HepG2 (cell line): ENCODE results near the gene IL21R. TPM values are rescaled to one million over a fixed set of nuclear protein-coding genes. Genes with fewer than 3 reads are reported as not detected.

Source experiments
- ATAC-seq: fragments of 200-7000 bp; cut with Tn5 transposase; 3 replicates; pipeline ENCODE4 v1.9.1; 2020; ENCODE audit warnings: mild to moderate bottlenecking, moderate library complexity
- BruUV-seq: library from RNA; stranded (reverse); fragments of 400-500 nt; replicated peaks from 2 replicates; lab custom pipeline; 2021; lab: Mats Ljungman, UMichigan
- CTCF ChIA-PET: fragments of 300-600 bp; formaldehyde crosslinking; extraction: SDS; loops from one replicate; lab custom pipeline; 2021; ENCODE audit warnings: low total read pairs, inconsistent platforms, low intra/inter-chr PET ratio; lab: Yijun Ruan, JAX
- POLR2A ChIA-PET: fragments of 350-600 bp; sonication (Branson Sonifier 250); formaldehyde crosslinking; loops from one replicate; lab custom pipeline; 2020; ENCODE audit warnings: antibody characterized with exemption, inconsistent platforms; lab: Yijun Ruan, JAX
- DNase-seq: peaks from one replicate; pipeline ENCODE4 v3.0.0-alpha.2; 2015; ENCODE audit warnings: low spot score
- FAIRE-seq: peaks from 3 replicates; lab custom pipeline; 2011; peaks lifted over from hg19 to GRCh38; lab: Jason Lieb, UNC
- H2AFZ ChIP-seq: one replicate; pipeline ENCODE4 v1.6.1; 2011; ENCODE audit warnings: low read length, inconsistent platforms
- H3K27ac ChIP-seq: fragments of 300-600 bp; 3 replicates; pipeline ENCODE4 v1.8.0; 2011; ENCODE audit warnings: mixed run types, mild to moderate bottlenecking, mixed read lengths, low read length, inconsistent platforms; ENCODE audit not compliant: insufficient read depth; ENCODE audit errors: extremely low read length
- H3K27me3 ChIP-seq, 2 experiments: fragments of 200-600 bp in 1 of 2; 2 replicates in 1 of 2; 3 replicates in 1 of 2; pipeline versions ENCODE4 v1.6.0 to v1.8.0; 2011; ENCODE audit warnings: low read length in 2 of 2, mild to moderate bottlenecking in 2 of 2, moderate library complexity in 2 of 2, inconsistent platforms in 1 of 2; ENCODE audit not compliant: insufficient read depth in 2 of 2, control insufficient read depth in 1 of 2
- H3K36me3 ChIP-seq, 2 experiments: fragments of 200-600 bp in 1 of 2; replicated peaks in 1 of 2; 2 replicates in 1 of 2; 3 replicates in 1 of 2; pipeline versions ENCODE4 v1.5.1 to v1.8.0; 2011; ENCODE audit warnings: low read length in 2 of 2, inconsistent platforms in 1 of 2; ENCODE audit not compliant: insufficient read depth in 2 of 2, control insufficient read depth in 1 of 2
- H3K4me1 ChIP-seq: 2 replicates; pipeline ENCODE4 v1.5.1; 2012; ENCODE audit warnings: low read length, inconsistent platforms; ENCODE audit not compliant: insufficient read depth
- H3K4me2 ChIP-seq: 2 replicates; pipeline ENCODE4 v1.6.0; 2011; ENCODE audit warnings: low read depth, low read length, inconsistent platforms
- H3K4me3 ChIP-seq, 3 experiments: fragments of 200-600 bp in 1 of 3; sonication (generic), shearing (Covaris generic) in 1 of 3; replicated peaks in 1 of 3; 2 replicates each; pipeline ENCODE4 v1.5.1; 2011 to 2016; ENCODE audit warnings: low read length in 3 of 3, inconsistent platforms in 2 of 3, low read depth in 2 of 3, mild to moderate bottlenecking in 2 of 3, control low read depth in 1 of 3, mixed read lengths in 1 of 3; ENCODE audit not compliant: insufficient read depth in 1 of 3
- H3K79me2 ChIP-seq: one replicate; pipeline ENCODE4 v1.6.1; 2011; ENCODE audit warnings: low read length, inconsistent platforms; ENCODE audit not compliant: insufficient read depth
- H3K9ac ChIP-seq: 2 replicates; pipeline ENCODE4 v1.6.0; 2011; ENCODE audit warnings: mild to moderate bottlenecking, low read depth, low read length, inconsistent platforms; ENCODE audit not compliant: insufficient read depth
- H3K9me3 ChIP-seq: 2 replicates; pipeline ENCODE4 v1.5.1; 2012; ENCODE audit warnings: mild to moderate bottlenecking, low read length
- H4K20me1 ChIP-seq: 2 replicates; pipeline ENCODE4 v1.6.0; 2011; ENCODE audit warnings: inconsistent platforms, mild to moderate bottlenecking, low read length, moderate library complexity; ENCODE audit not compliant: insufficient read depth
- NR2F1 ChIP-seq, 2 experiments: fragments of 450-650 bp in 1 of 2; formaldehyde crosslinking in 1 of 2; IDR thresholded peaks; 2 replicates each; pipeline versions ENCODE4 v1.5.0 to v1.6.1; 2016 to 2020; ENCODE audit warnings: mild to moderate bottlenecking in 1 of 2, missing compliant biosample characterization in 1 of 2, missing genetic modification reagents in 1 of 2, moderate library complexity in 1 of 2
- ZMYM3 ChIP-seq: sonication (generic); formaldehyde crosslinking; IDR thresholded peaks from 2 replicates; pipeline ENCODE4 v1.5.1; 2020; ENCODE audit warnings: mild to moderate bottlenecking, missing genetic modification reagents
- ZNF556 ChIP-seq: sonication (generic); formaldehyde crosslinking; IDR thresholded peaks from 2 replicates; pipeline ENCODE4 v1.4.0; 2020; ENCODE audit warnings: mild to moderate bottlenecking, missing genetic modification reagents, borderline replicate concordance
- ZNF768 ChIP-seq: sonication (generic); formaldehyde crosslinking; IDR thresholded peaks from 2 replicates; pipeline ENCODE4 v1.4.0; 2020; ENCODE audit warnings: missing genetic modification reagents
- WGBS: methylation state at CpG from one replicate; pipeline ENCODE4 v1.1.6; 2017; ENCODE audit warnings: low lambda C conversion rate; 5-methylcytosine and 5-hydroxymethylcytosine counted together
- in situ Hi-C: cut with HindIII; loops from 2 replicates; pipeline ENCODE4 v1.10.0; 2017; ENCODE audit warnings: low pct_unique_long_range_greater_than_20kb; ENCODE audit not compliant: extremely low pct_ligation_motif_present
- intact Hi-C: fragments of 100-400 bp; cut with micrococcal nuclease; formaldehyde crosslinking; loops from one replicate; pipeline ENCODE4 v1.10.0; 2022; ENCODE audit not compliant: unreplicated experiment
- polyA plus RNA-seq, 8 experiments: library from polyadenylated mRNA; depleted of rRNA in 3 of 8; stranded (reverse) in 7 of 8; unstranded in 1 of 8; fragments of >200 nt; fragmentation: Illumina TruSeq in 4 of 8; extraction: Trizol in 4 of 8; gene quantifications; 2 replicates each; pipeline versions ENCODE4 v1.2.1 to v1.2.3, GENCODE V29; 2011 to 2016; ENCODE audit warnings: low read depth in 4 of 8, missing spikeins in 1 of 8, mixed read lengths in 1 of 8; ENCODE audit not compliant: insufficient read depth in 1 of 8
- total RNA-seq, 5 experiments: library from RNA; depleted of rRNA; stranded (reverse); fragments of >200 nt; fragmentation: Illumina TruSeq; extraction: Trizol; gene quantifications; 2 replicates each; pipeline ENCODE4 v1.2.3, GENCODE V29; 2016; ENCODE audit warnings: low read depth in 1 of 5
- TF ChIP-seq, protein P1 (sequence below): sonication (generic); formaldehyde crosslinking; IDR thresholded peaks from 2 replicates; pipeline ENCODE4 v1.5.0; 2020; ENCODE audit warnings: mild to moderate bottlenecking, missing genetic modification reagents
- TF ChIP-seq, protein P2 (sequence below): IDR thresholded peaks from 2 replicates; pipeline ENCODE4 v1.6.1; 2012; ENCODE audit warnings: low read length, improper control_type of control experiment
- TF ChIP-seq, protein P3 (sequence below): sonication (generic); IDR thresholded peaks from 2 replicates; pipeline ENCODE4 v1.6.1; 2016; ENCODE audit warnings: low read depth, borderline replicate concordance

Gene IL21R
- total and polyA plus RNA-seq, 2 of the 13 experiments (the other 11 are each of a cell fraction or from before 2014, with no cell fraction given): 0.49 to 0.64 TPM

DNA sequence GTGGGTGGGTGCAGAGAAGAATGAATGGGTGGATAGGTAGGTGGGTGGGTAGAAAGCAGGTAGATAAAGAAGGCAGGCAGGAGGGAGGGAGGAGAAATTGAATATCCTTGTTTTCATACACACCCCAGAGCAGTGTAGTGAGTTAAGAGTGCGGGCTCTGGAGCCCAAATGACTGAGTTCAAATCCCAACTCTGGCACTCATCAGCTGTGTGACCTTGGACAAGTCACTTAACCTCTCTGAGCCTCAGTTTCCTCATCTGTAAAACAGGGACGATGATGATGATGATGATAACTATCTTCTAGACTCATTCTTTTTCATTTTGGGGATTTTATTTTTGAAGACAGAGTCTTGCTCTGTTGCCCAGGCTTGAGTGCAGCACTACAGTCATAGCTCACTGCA, 2.0 kb upstream of the IL21R start:
- intact Hi-C loops: no loop called here
- no peaks in the 10 kb centered on the region for H3K79me2 ChIP-seq
- FAIRE-seq: no peak
- no peak for TF ChIP-seq ZNF556 (CRISPR knock-in tag)
- TF ChIP-seq NR2F1 (CRISPR knock-in tag; IDR thresholded peaks at IDR 0.05): no peak
- TF ChIP-seq, protein P1, sequence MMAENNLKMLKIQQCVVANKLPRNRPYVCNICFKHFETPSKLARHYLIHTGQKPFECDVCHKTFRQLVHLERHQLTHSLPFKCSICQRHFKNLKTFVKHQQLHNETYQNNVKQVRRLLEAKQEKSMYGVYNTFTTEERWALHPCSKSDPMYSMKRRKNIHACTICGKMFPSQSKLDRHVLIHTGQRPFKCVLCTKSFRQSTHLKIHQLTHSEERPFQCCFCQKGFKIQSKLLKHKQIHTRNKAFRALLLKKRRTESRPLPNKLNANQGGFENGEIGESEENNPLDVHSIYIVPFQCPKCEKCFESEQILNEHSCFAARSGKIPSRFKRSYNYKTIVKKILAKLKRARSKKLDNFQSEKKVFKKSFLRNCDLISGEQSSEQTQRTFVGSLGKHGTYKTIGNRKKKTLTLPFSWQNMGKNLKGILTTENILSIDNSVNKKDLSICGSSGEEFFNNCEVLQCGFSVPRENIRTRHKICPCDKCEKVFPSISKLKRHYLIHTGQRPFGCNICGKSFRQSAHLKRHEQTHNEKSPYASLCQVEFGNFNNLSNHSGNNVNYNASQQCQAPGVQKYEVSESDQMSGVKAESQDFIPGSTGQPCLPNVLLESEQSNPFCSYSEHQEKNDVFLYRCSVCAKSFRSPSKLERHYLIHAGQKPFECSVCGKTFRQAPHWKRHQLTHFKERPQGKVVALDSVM (CRISPR knock-in tag): no peak
- peak; percentile 51; the same call in 1 of the 2 replicates for TF ChIP-seq ZNF768 (CRISPR knock-in tag)
- TF ChIP-seq, protein P2, sequence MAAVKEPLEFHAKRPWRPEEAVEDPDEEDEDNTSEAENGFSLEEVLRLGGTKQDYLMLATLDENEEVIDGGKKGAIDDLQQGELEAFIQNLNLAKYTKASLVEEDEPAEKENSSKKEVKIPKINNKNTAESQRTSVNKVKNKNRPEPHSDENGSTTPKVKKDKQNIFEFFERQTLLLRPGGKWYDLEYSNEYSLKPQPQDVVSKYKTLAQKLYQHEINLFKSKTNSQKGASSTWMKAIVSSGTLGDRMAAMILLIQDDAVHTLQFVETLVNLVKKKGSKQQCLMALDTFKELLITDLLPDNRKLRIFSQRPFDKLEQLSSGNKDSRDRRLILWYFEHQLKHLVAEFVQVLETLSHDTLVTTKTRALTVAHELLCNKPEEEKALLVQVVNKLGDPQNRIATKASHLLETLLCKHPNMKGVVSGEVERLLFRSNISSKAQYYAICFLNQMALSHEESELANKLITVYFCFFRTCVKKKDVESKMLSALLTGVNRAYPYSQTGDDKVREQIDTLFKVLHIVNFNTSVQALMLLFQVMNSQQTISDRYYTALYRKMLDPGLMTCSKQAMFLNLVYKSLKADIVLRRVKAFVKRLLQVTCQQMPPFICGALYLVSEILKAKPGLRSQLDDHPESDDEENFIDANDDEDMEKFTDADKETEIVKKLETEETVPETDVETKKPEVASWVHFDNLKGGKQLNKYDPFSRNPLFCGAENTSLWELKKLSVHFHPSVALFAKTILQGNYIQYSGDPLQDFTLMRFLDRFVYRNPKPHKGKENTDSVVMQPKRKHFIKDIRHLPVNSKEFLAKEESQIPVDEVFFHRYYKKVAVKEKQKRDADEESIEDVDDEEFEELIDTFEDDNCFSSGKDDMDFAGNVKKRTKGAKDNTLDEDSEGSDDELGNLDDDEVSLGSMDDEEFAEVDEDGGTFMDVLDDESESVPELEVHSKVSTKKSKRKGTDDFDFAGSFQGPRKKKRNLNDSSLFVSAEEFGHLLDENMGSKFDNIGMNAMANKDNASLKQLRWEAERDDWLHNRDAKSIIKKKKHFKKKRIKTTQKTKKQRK: no peak
- TF ChIP-seq, protein P3, sequence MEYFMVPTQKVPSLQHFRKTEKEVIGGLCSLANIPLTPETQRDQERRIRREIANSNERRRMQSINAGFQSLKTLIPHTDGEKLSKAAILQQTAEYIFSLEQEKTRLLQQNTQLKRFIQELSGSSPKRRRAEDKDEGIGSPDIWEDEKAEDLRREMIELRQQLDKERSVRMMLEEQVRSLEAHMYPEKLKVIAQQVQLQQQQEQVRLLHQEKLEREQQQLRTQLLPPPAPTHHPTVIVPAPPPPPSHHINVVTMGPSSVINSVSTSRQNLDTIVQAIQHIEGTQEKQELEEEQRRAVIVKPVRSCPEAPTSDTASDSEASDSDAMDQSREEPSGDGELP: no peak
- no peak for TF ChIP-seq ZMYM3 (CRISPR knock-in tag)
- no peak overlapping the region for H3K4me2 ChIP-seq
- H3K36me3 ChIP-seq: no peaks in the 10 kb centered on the region
- 32% methylated on average over 2 of the region's 2 CpGs for WGBS
- no peaks in the 10 kb centered on the region for H3K9me3 ChIP-seq
- H3K4me3 ChIP-seq: no peak overlapping the region
- no peak overlapping the region for H3K9ac ChIP-seq
- no peaks in the 10 kb centered on the region for H4K20me1 ChIP-seq
- ATAC-seq: no peak
- ChIA-PET CTCF (no interaction called here), POLR2A (no interaction called here)
- H2AFZ ChIP-seq: no peak overlapping the region
- BruUV-seq: no TSS peak
- H3K27me3 ChIP-seq: peaks cover 15 to 38% of the 10 kb centered on the region in 2 experiments
- in situ Hi-C loops: no loop called here
- DNase-seq: no peak
- H3K27ac ChIP-seq: no peak overlapping the region
- no peaks in the 10 kb centered on the region for H3K4me1 ChIP-seq
